Liver (tissue), 3 donors: ENCODE measurements around the gene IFT27.

Experiments
- CTCF ChIP-seq: fragments of 150-350 bp; IDR thresholded peaks from 2 replicates; pipeline ENCODE4 v1.5.1; 2017; ENCODE audit warnings: improper control_type of control experiment, low read depth, low read length; ENCODE audit not compliant: missing input control
- NR2F2 ChIP-seq: IDR thresholded peaks from 2 replicates; pipeline ENCODE4 v1.6.1; 2016; ENCODE audit warnings: antibody characterized with exemption
- RAD21 ChIP-seq, 2 donors: IDR thresholded peaks; 2 replicates each; pipeline ENCODE4 v1.6.1; 2016; ENCODE audit warnings: antibody characterized with exemption in 2 of 2, mild to moderate bottlenecking in 2 of 2
- donor health status: healthy.
- donor health status: healthy.

DNA sequence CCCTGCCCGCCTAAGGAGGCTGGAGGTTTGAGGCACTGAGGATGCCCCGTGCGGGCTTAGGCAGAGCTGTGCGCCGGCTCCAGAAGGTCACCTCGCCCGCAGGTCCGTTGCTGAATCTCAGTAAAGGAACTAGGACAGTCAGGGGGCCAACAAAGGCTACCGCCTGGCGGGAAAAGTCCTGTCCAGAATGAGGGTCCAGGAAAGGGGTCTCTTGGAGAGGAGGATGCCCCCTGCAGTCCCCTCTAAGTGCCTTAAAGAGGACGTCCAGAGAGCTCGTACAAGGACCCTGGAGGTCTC is 40.4 kb upstream of the IFT27 start:
- TF ChIP-seq CTCF = no peak
- TF ChIP-seq NR2F2 = no peak
- no peak for TF ChIP-seq RAD21 (IDR thresholded peaks at IDR 0.05)
